ENCODE measurements around the gene TSSC4.

TSSC4 gene

GRCh38 chr11:2402106-2402505 is 1.6 kb downstream of the TSSC4 start:
- no peak for DNase-seq

GRCh38 chr11:2402890-2403645 is 2.5 kb downstream of the TSSC4 start:
- DNase-seq = no peak

- no peak for DNase-seq
Observed at GRCh38 chr11:2404735-2405196, 4.2 kb downstream of the TSSC4 start.

GRCh38 chr11:2406451-2406850 is 5.9 kb downstream of the TSSC4 start:
- no peak for DNase-seq

- DNase-seq = no peak
Observed at GRCh38 chr11:2406878-2407410, 6.4 kb downstream of the TSSC4 start.

GRCh38 chr11:2408671-2409070 is 8.1 kb downstream of the TSSC4 start:
- no peak for DNase-seq

- DNase-seq = no peak
Observed at GRCh38 chr11:2409126-2409525, 8.6 kb downstream of the TSSC4 start.

- no peak for DNase-seq
Observed at GRCh38 chr11:2409611-2410468, 9.3 kb downstream of the TSSC4 start.

GRCh38 chr11:2410616-2411015 is 10.1 kb downstream of the TSSC4 start:
- DNase-seq = no peak

GRCh38 chr11:2411446-2412305 is 11.1 kb downstream of the TSSC4 start:
- DNase-seq = no peak

GRCh38 chr11:2412323-2412722 is 11.8 kb downstream of the TSSC4 start:
- no peak for DNase-seq

GRCh38 chr11:2413742-2414579 is 13.4 kb downstream of the TSSC4 start:
- DNase-seq = no peak

GRCh38 chr11:2414616-2415015 is 14.1 kb downstream of the TSSC4 start:
- DNase-seq = no peak

- DNase-seq = no peak
Observed at GRCh38 chr11:2415171-2415570, 14.6 kb downstream of the TSSC4 start.

GRCh38 chr11:2415601-2416380 is 15.2 kb downstream of the TSSC4 start:
- DNase-seq = no peak

- DNase-seq = no peak
Observed at GRCh38 chr11:2416765-2417164, 16.2 kb downstream of the TSSC4 start.

- no peak for DNase-seq
Observed at GRCh38 chr11:2417856-2418692, 17.5 kb downstream of the TSSC4 start.

GRCh38 chr11:2418693-2419360 is 18.3 kb downstream of the TSSC4 start:
- DNase-seq = no peak
